Measurements from ENCODE around the gene PLK5. TPM values are rescaled to one million over a fixed set of nuclear protein-coding genes. Genes with fewer than 3 reads are reported as not detected.

PLK5 gene
- total and polyA plus RNA-seq, 2 of the 4 experiments (the other 2 are of a cell fraction), result not detected

DNA sequence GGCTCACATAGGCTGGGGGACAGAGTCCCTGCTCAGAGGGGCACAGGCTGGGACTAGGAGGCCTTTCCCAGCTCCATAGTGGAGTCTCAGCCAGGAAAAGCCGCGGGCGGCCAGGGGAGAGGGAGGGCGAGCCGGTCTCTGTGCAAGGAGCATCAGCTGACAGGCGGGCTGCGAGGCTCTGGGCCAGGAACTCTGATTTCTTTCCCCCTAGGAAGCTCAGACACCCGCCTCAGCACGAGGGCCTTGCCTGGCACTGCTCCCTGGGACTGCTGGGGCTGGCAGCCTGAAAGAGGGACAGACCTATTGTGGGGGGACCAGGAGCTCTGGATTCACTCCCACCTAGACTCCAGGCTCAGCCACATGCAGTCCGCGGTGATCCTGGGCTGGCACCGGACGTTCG, 2.2 kb upstream of the PLK5 start:
- ChIA-PET POLR2A (ENCODE audit: unreplicated experiment) (no interaction called here), CTCF (no interaction called here)
- in situ Hi-C loops (cut with MboI; ENCODE audit: low sequenced_read_pairs), result no loop called here
- Histone ChIP-seq H3K4me2 (ENCODE audit: low read depth, low read length) (no peak overlapping the region), H2AK5ac (ENCODE audit: low read depth, low read length) (no peak overlapping the region), H2BK5ac (ENCODE audit: low read depth, low read length, poor library complexity, severe bottlenecking) (no peak overlapping the region), H2AFZ (replicated peaks; ENCODE audit: low read length, poor library complexity) (no peak overlapping the region), H3K9ac (ENCODE audit: low read depth, low read length) (no peak overlapping the region), H2BK120ac (ENCODE audit: low read depth, low read length) (no peak overlapping the region), H3K14ac (replicated peaks; ENCODE audit: low read depth, low read length) (no peak overlapping the region), H4K8ac (ENCODE audit: low read depth in 2 of 2, low read length in 2 of 2) (no peak overlapping the region), H2BK15ac (ENCODE audit: low read depth, low read length) (no peak overlapping the region), H4K5ac (ENCODE audit: low read depth, low read length) (no peak overlapping the region), H4K20me1 (ENCODE audit: insufficient read depth, low read length) (0 out of 2 replicates have a peak, but pooled peaks cover 7% of the 10 kb centered on the region), H2BK20ac (ENCODE audit: low read depth, low read length) (no peak overlapping the region), H3K56ac (ENCODE audit: extremely low read depth, insufficient read depth, low read length) (no peak overlapping the region), H3K9me3 (ENCODE audit: control insufficient read depth, insufficient read depth, low read length) (no peaks in the 10 kb centered on the region), H3K27me3 (ENCODE audit: control insufficient read depth, insufficient read depth, low read length) (peaks cover 34% of the 10 kb centered on the region), H3K79me1 (ENCODE audit: low read depth in 1 of 2, low read length in 2 of 2) (no peaks in the 10 kb centered on the region), H2AK9ac (replicated peaks; ENCODE audit: low read depth, low read length, poor library complexity) (no peak overlapping the region), H3K4me3 (ENCODE audit: insufficient read depth, low read depth, low read length) (no peak overlapping the region), H3K23ac (ENCODE audit: low read depth, low read length) (no peak overlapping the region), H3K36me3 (ENCODE audit: control insufficient read depth, insufficient read depth, low read length) (no peaks in the 10 kb centered on the region), H3K18ac (ENCODE audit: low read depth, low read length) (no peak overlapping the region), H3K9me1 (ENCODE audit: insufficient read depth, low read length) (peaks cover 4% of the 10 kb centered on the region; the same call in 1 of the 2 replicates), H3K4me1 (ENCODE audit: control insufficient read depth, insufficient read depth, low read length) (no peaks in the 10 kb centered on the region; the same call in 1 of the 2 replicates), H4K91ac (ENCODE audit: insufficient read depth, low read depth, low read length) (no peak overlapping the region), H3K4ac (ENCODE audit: low read depth, low read length) (no peak overlapping the region), H3K27ac (ENCODE audit: insufficient read depth, low read length) (no peak overlapping the region)
- dilution Hi-C loops (cut with HindIII; ENCODE audit: low sequenced_read_pairs, unreplicated experiment), result no loop called here
- DNase-seq (no peak), ATAC-seq (ENCODE audit: low read depth) (peak; percentile 13; the same call in 1 of the 2 replicates)
- TF ChIP-seq MAFK (IDR thresholded peaks at IDR 0.05; ENCODE audit: low read depth, low read length) (no peak), BHLHE40 (IDR thresholded peaks at IDR 0.05; ENCODE audit: low read depth, low read length) (no peak), NFE2L2 (IDR thresholded peaks at IDR 0.05; ENCODE audit: low read depth, low read length) (no peak), MAZ (IDR thresholded peaks at IDR 0.05; ENCODE audit: borderline replicate concordance, low read depth, low read length) (no peak)
- intact Hi-C loops (cut with micrococcal nuclease), result no loop called here
- no TSS peak for BruUV-seq (replicated peaks)
- WGBS, 2 experiments (ENCODE audit: extremely low coverage in 2 of 2, insufficient read length in 1 of 2), result no CpG with 5 or more reads among the region's 14 CpGs

Measured in IMR-90 (cell line).